ENCODE results near the gene DGCR2.

GRCh38 chr22:19106886-19107729 lies 15.1 kb downstream of the DGCR2 start:
- TF ChIP-seq CTCF (IDR thresholded peaks at IDR 0.05) (no peak), POLR2A (IDR thresholded peaks at IDR 0.05) (no peak)
